Smooth muscle cell (in vitro differentiated cells): ENCODE data around the gene PKNOX2. TPM values are rescaled to one million over a fixed set of nuclear protein-coding genes. Genes with fewer than 3 reads are reported as not detected.

Experiments
- DNase-seq: peaks from one replicate; lab custom pipeline; 2025; ENCODE audit not compliant: unreplicated experiment; lab: John Stamatoyannopoulos, UW
- H2AFZ ChIP-seq: fragments of 200-600 bp; sonication (generic); 2 replicates; pipeline ENCODE4 v1.6.0; 2016; ENCODE audit warnings: antibody characterized with exemption, low read depth, mild to moderate bottlenecking
- H3F3A ChIP-seq: fragments of 200-600 bp; sonication (generic); 2 replicates; pipeline ENCODE4 v1.6.0; 2017; ENCODE audit warnings: antibody characterized with exemption, low read depth
- H3K27ac ChIP-seq: fragments of 200-600 bp; sonication (generic); 2 replicates; pipeline ENCODE4 v1.5.1; 2016; ENCODE audit warnings: low read depth, mild to moderate bottlenecking
- H3K27me3 ChIP-seq: fragments of 200-600 bp; sonication (generic); 2 replicates; pipeline ENCODE4 v1.6.1; 2016; ENCODE audit warnings: low read depth, mild to moderate bottlenecking
- H3K36me3 ChIP-seq: fragments of 200-600 bp; sonication (generic); 2 replicates; pipeline ENCODE4 v1.5.1; 2016; ENCODE audit warnings: low read depth
- H3K4me1 ChIP-seq: fragments of 200-600 bp; sonication (generic); 2 replicates; pipeline ENCODE4 v1.5.1; 2016; ENCODE audit warnings: low read depth
- H3K4me2 ChIP-seq: fragments of 200-600 bp; sonication (generic); 2 replicates; pipeline ENCODE4 v1.6.0; 2016; ENCODE audit warnings: mild to moderate bottlenecking
- H3K4me3 ChIP-seq: fragments of 200-600 bp; sonication (generic); 2 replicates; pipeline ENCODE4 v1.5.1; 2016; ENCODE audit warnings: mild to moderate bottlenecking
- H3K79me2 ChIP-seq: fragments of 200-600 bp; sonication (generic); 2 replicates; pipeline ENCODE4 v1.6.0; 2016; ENCODE audit warnings: low read depth, mild to moderate bottlenecking
- H3K9ac ChIP-seq: fragments of 200-600 bp; sonication (generic); 2 replicates; pipeline ENCODE4 v1.6.0; 2016; ENCODE audit warnings: low read depth
- H3K9me3 ChIP-seq: fragments of 200-600 bp; sonication (generic); replicated peaks from 2 replicates; pipeline ENCODE4 v1.5.1; 2016; ENCODE audit warnings: low read depth
- H4K20me1 ChIP-seq: fragments of 200-600 bp; sonication (generic); 2 replicates; pipeline ENCODE4 v1.6.0; 2016; ENCODE audit warnings: low read depth
- CTCF ChIP-seq: fragments of 200-600 bp; sonication (generic); IDR thresholded peaks from 2 replicates; pipeline ENCODE4 v1.5.1; 2017; ENCODE audit warnings: borderline replicate concordance, mild to moderate bottlenecking, antibody characterized with exemption; ENCODE audit not compliant: insufficient read depth, poor library complexity, severe bottlenecking
- WGBS: methylation state at CpG from one replicate; pipeline ENCODE4 v1.1.7; 2016; ENCODE audit warnings: low lambda C conversion rate; 5-methylcytosine and 5-hydroxymethylcytosine counted together
- polyA plus RNA-seq: library from polyadenylated mRNA; unstranded; fragments of >200 nt; fragmentation: Nextera tagmentation; extraction: Ambion mirVana; gene quantifications from 2 replicates; pipeline ENCODE4 v1.2.1, GENCODE V29; 2016
- total RNA-seq: library from RNA; depleted of rRNA; stranded (reverse); fragments of >200 nt; gene quantifications from 2 replicates; pipeline ENCODE4 v1.2.3, GENCODE V29; 2014

PKNOX2 gene
- total RNA-seq (6.5 and 7.2 TPM in 2 replicates), polyA plus RNA-seq (6.0 and 7.9 TPM in 2 replicates)

- H3K9ac ChIP-seq = peak within 1 kb of the TSS; percentile 67
- H2AFZ ChIP-seq = peak within 1 kb of the TSS; percentile 17
- peak; percentile 64 for TF ChIP-seq CTCF
- H3K27ac ChIP-seq = peak within 1 kb of the TSS; percentile 77
- peaks cover 19% of the 10 kb centered on the region for H4K20me1 ChIP-seq
- H3K4me2 ChIP-seq = peak within 1 kb of the TSS; percentile 95
- peaks cover 41% of the 10 kb centered on the region for H3K4me1 ChIP-seq
- DNase-seq = peak; percentile 81
- H3K79me2 ChIP-seq = peaks cover 20% of the 10 kb centered on the region
- 0% methylated on average over 23 of the region's 58 CpGs for WGBS
- H3K9me3 ChIP-seq = no peaks in the 10 kb centered on the region
- H3K4me3 ChIP-seq = peak within 1 kb of the TSS; percentile 78
- H3F3A ChIP-seq = peaks cover 8% of the 10 kb centered on the region
- H3K27me3 ChIP-seq = no peaks in the 10 kb centered on the region
- H3K36me3 ChIP-seq = no peaks in the 10 kb centered on the region
Observed at GRCh38 chr11:125164422-125165110, at the start of gene PKNOX2. TSS of gene PKNOX2 (plus strand) at chr11:125164751. CDS start at chr11:125351306, 186,555 bp downstream.

- Histone ChIP-seq H3K79me2 (no peaks in the 10 kb centered on the region), H3K36me3 (no peaks in the 10 kb centered on the region), H3F3A (no peaks in the 10 kb centered on the region), H4K20me1 (no peaks in the 10 kb centered on the region), H2AFZ (no peak overlapping the region), H3K4me2 (no peak overlapping the region), H3K27ac (no peak overlapping the region), H3K4me3 (no peak overlapping the region), H3K9ac (no peak overlapping the region), H3K27me3 (peaks cover 9% of the 10 kb centered on the region), H3K4me1 (no peaks in the 10 kb centered on the region), H3K9me3 (no peaks in the 10 kb centered on the region)
- WGBS = 88% methylated on average over 4 of the region's 4 CpGs
- DNase-seq = no peak
- TF ChIP-seq CTCF = no peak
Observed at GRCh38 chr11:125117429-125117828, 47.1 kb upstream of the PKNOX2 start.

- Histone ChIP-seq H3K27me3 (no peaks in the 10 kb centered on the region), H3K4me2 (no peak overlapping the region), H3K79me2 (no peaks in the 10 kb centered on the region), H3F3A (no peaks in the 10 kb centered on the region), H3K9me3 (no peaks in the 10 kb centered on the region), H3K4me3 (no peak overlapping the region), H4K20me1 (no peaks in the 10 kb centered on the region), H3K36me3 (no peaks in the 10 kb centered on the region), H3K4me1 (no peaks in the 10 kb centered on the region), H3K27ac (no peak overlapping the region), H2AFZ (peak overlapping the region; percentile 69), H3K9ac (no peak overlapping the region)
- no peak for TF ChIP-seq CTCF
- WGBS = 87% methylated on average over 4 of the region's 4 CpGs
- DNase-seq = no peak
Observed at GRCh38 chr11:125123194-125123946, 41.2 kb upstream of the PKNOX2 start.
